HepG2 (cell line): Measurements from ENCODE around the gene USP32. TPM values are rescaled to one million over a fixed set of nuclear protein-coding genes. Genes with fewer than 3 reads are reported as not detected.

Source experiments
- CHD2 ChIP-seq: IDR thresholded peaks from 2 replicates; pipeline ENCODE4 v1.6.1; 2011; ENCODE audit warnings: low read depth, low read length, improper control_type of control experiment
- ETV5 ChIP-seq: IDR thresholded peaks from 2 replicates; pipeline ENCODE4 v1.6.1; 2018; ENCODE audit warnings: missing biosample characterization, missing genetic modification reagents, inconsistent platforms, borderline replicate concordance
- GATAD1 ChIP-seq: IDR thresholded peaks from 2 replicates; pipeline ENCODE4 v1.6.1; 2016; ENCODE audit warnings: missing genetic modification reagents, missing compliant biosample characterization
- HCFC1 ChIP-seq: fragments of 150-350 bp; IDR thresholded peaks from 2 replicates; pipeline ENCODE4 v1.6.1; 2014; ENCODE audit warnings: low read depth, low read length
- MIXL1 ChIP-seq: IDR thresholded peaks from 2 replicates; pipeline ENCODE4 v1.6.1; 2016
- NR2C2 ChIP-seq: sonication (generic); formaldehyde crosslinking; IDR thresholded peaks from 2 replicates; pipeline ENCODE4 v1.4.0; 2020; ENCODE audit warnings: missing genetic modification reagents, mild to moderate bottlenecking, moderate library complexity, borderline replicate concordance
- PAWR ChIP-seq: sonication (generic); formaldehyde crosslinking; IDR thresholded peaks from 2 replicates; pipeline ENCODE4 v1.4.0; 2020; ENCODE audit warnings: missing genetic modification reagents, mild to moderate bottlenecking, borderline replicate concordance
- SCMH1 ChIP-seq: sonication (generic); formaldehyde crosslinking; IDR thresholded peaks from 2 replicates; pipeline ENCODE4 v1.9.0; 2021; ENCODE audit warnings: missing genetic modification reagents, mild to moderate bottlenecking, borderline replicate concordance
- TEAD2 ChIP-seq: sonication (generic); formaldehyde crosslinking; IDR thresholded peaks from 2 replicates; pipeline ENCODE4 v1.9.0; 2021; ENCODE audit warnings: missing genetic modification reagents
- U2AF1 ChIP-seq: fragments of 200-400 bp; formaldehyde crosslinking; optimal IDR thresholded peaks from 2 replicates; pipeline ENCODE3; 2017; ENCODE audit warnings: mild to moderate bottlenecking, low read depth, low read length
- ZNF24 ChIP-seq: fragments of 450-650 bp; IDR thresholded peaks from 2 replicates; pipeline ENCODE4 v1.6.1; 2017; ENCODE audit warnings: antibody characterized with exemption, mild to moderate bottlenecking
- polyA plus RNA-seq, 8 experiments: library from polyadenylated mRNA; depleted of rRNA in 3 of 8; stranded (reverse) in 7 of 8; unstranded in 1 of 8; fragments of >200 nt; fragmentation: Illumina TruSeq in 4 of 8; extraction: Trizol in 4 of 8; gene quantifications; 2 replicates each; pipeline versions ENCODE4 v1.2.1 to v1.2.3, GENCODE V29; 2011 to 2016; ENCODE audit warnings: low read depth in 4 of 8, missing spikeins in 1 of 8, mixed read lengths in 1 of 8; ENCODE audit not compliant: insufficient read depth in 1 of 8
- total RNA-seq, 5 experiments: library from RNA; depleted of rRNA; stranded (reverse); fragments of >200 nt; fragmentation: Illumina TruSeq; extraction: Trizol; gene quantifications; 2 replicates each; pipeline ENCODE4 v1.2.3, GENCODE V29; 2016; ENCODE audit warnings: low read depth in 1 of 5
- TF ChIP-seq, protein P1 (sequence below): sonication (generic); formaldehyde crosslinking; IDR thresholded peaks from 2 replicates; pipeline ENCODE4 v1.4.0; 2020; ENCODE audit warnings: missing genetic modification reagents, borderline replicate concordance
- TF ChIP-seq, protein P2 (sequence below): sonication (generic); formaldehyde crosslinking; conservative IDR thresholded peaks from 2 replicates; pipeline ENCODE4 v1.4.0; 2020; ENCODE audit warnings: missing genetic modification reagents
- TF ChIP-seq, protein P3 (sequence below): sonication (generic); formaldehyde crosslinking; IDR thresholded peaks from 2 replicates; pipeline ENCODE4 v1.5.0; 2020; ENCODE audit warnings: mild to moderate bottlenecking, missing genetic modification reagents
- TF ChIP-seq, protein P4 (sequence below): sonication (generic); formaldehyde crosslinking; IDR thresholded peaks from 2 replicates; pipeline ENCODE4 v1.4.0; 2020; ENCODE audit warnings: missing genetic modification reagents
- TF ChIP-seq, protein P5 (sequence below): sonication (generic); formaldehyde crosslinking; IDR thresholded peaks from 2 replicates; pipeline ENCODE4 v1.8.1; 2023; ENCODE audit warnings: mild to moderate bottlenecking, inconsistent platforms, moderate library complexity, missing genetic modification reagents, borderline replicate concordance

Gene USP32
- total and polyA plus RNA-seq, 2 of the 13 experiments (the other 11 are each of a cell fraction or from before 2014, with no cell fraction given): 24.9 to 39.9 TPM

DNA sequence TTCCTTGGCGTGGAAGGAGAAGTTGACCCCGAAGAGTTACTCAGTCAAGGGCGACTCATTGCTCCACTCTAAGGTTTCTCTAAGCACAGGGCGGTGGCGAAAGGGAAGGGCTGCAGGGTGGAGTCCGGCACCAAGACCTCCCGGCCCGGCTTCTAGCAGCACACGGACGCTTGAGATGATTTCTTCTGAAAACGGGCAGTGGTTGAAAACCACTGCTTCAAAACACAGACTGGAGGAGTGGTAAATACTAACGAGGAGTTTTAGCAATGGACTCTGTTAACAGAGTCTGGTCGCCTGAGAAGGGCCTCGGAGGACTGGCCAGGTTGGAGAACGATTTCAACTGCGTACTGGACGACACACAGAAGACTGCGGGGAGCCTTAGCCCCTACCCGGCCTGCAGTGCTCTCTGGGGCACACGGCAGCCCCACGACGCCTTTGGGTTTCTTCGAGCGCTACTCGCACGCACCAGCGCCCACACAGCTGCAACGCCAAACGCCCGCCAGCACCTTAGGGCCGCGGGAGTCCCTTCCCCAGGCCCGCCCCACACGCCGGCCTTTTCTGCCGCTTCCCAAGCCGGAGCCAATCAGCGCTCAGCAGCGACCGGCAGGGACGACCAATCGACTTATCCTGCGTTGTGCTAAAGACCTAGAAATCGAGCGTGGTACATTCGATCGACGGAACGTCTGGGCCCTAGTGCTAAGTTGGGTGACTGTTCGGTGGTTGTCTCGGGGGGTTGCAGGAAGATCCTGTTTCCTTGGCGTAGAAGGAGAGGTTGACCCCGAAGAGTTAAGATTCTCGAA lies 256.6 kb downstream of the USP32 start (continued):
- TF ChIP-seq, protein P1, sequence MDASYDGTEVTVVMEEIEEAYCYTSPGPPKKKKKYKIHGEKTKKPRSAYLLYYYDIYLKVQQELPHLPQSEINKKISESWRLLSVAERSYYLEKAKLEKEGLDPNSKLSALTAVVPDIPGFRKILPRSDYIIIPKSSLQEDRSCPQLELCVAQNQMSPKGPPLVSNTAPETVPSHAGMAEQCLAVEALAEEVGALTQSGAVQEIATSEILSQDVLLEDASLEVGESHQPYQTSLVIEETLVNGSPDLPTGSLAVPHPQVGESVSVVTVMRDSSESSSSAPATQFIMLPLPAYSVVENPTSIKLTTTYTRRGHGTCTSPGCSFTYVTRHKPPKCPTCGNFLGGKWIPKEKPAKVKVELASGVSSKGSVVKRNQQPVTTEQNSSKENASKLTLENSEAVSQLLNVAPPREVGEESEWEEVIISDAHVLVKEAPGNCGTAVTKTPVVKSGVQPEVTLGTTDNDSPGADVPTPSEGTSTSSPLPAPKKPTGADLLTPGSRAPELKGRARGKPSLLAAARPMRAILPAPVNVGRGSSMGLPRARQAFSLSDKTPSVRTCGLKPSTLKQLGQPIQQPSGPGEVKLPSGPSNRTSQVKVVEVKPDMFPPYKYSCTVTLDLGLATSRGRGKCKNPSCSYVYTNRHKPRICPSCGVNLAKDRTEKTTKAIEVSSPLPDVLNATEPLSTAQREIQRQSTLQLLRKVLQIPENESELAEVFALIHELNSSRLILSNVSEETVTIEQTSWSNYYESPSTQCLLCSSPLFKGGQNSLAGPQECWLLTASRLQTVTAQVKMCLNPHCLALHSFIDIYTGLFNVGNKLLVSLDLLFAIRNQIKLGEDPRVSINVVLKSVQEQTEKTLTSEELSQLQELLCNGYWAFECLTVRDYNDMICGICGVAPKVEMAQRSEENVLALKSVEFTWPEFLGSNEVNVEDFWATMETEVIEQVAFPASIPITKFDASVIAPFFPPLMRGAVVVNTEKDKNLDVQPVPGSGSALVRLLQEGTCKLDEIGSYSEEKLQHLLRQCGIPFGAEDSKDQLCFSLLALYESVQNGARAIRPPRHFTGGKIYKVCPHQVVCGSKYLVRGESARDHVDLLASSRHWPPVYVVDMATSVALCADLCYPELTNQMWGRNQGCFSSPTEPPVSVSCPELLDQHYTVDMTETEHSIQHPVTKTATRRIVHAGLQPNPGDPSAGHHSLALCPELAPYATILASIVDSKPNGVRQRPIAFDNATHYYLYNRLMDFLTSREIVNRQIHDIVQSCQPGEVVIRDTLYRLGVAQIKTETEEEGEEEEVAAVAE: no peak
- TF ChIP-seq SCMH1 (CRISPR knock-in tag) (no peak), U2AF1 (no peak), TEAD2 (CRISPR knock-in tag) (peak; percentile 93), ETV5 (CRISPR knock-in tag) (peak; percentile 36; the same call in 1 of the 2 replicates), NR2C2 (no peak), GATAD1 (CRISPR knock-in tag) (peak; percentile 87), PAWR (CRISPR knock-in tag) (no peak), HCFC1 (peak; percentile 34; the same call in 1 of the 2 replicates), CHD2 (0 out of 2 replicates have a peak, but pooled peaks have one; percentile 21), ZNF24 (no peak), MIXL1 (CRISPR knock-in tag) (0 out of 2 replicates have a peak, but pooled peaks have one; percentile 15)
- TF ChIP-seq, protein P2, sequence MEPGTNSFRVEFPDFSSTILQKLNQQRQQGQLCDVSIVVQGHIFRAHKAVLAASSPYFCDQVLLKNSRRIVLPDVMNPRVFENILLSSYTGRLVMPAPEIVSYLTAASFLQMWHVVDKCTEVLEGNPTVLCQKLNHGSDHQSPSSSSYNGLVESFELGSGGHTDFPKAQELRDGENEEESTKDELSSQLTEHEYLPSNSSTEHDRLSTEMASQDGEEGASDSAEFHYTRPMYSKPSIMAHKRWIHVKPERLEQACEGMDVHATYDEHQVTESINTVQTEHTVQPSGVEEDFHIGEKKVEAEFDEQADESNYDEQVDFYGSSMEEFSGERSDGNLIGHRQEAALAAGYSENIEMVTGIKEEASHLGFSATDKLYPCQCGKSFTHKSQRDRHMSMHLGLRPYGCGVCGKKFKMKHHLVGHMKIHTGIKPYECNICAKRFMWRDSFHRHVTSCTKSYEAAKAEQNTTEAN: peak; percentile 88
- TF ChIP-seq, protein P3, sequence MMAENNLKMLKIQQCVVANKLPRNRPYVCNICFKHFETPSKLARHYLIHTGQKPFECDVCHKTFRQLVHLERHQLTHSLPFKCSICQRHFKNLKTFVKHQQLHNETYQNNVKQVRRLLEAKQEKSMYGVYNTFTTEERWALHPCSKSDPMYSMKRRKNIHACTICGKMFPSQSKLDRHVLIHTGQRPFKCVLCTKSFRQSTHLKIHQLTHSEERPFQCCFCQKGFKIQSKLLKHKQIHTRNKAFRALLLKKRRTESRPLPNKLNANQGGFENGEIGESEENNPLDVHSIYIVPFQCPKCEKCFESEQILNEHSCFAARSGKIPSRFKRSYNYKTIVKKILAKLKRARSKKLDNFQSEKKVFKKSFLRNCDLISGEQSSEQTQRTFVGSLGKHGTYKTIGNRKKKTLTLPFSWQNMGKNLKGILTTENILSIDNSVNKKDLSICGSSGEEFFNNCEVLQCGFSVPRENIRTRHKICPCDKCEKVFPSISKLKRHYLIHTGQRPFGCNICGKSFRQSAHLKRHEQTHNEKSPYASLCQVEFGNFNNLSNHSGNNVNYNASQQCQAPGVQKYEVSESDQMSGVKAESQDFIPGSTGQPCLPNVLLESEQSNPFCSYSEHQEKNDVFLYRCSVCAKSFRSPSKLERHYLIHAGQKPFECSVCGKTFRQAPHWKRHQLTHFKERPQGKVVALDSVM: no peak
- TF ChIP-seq, protein P4, sequence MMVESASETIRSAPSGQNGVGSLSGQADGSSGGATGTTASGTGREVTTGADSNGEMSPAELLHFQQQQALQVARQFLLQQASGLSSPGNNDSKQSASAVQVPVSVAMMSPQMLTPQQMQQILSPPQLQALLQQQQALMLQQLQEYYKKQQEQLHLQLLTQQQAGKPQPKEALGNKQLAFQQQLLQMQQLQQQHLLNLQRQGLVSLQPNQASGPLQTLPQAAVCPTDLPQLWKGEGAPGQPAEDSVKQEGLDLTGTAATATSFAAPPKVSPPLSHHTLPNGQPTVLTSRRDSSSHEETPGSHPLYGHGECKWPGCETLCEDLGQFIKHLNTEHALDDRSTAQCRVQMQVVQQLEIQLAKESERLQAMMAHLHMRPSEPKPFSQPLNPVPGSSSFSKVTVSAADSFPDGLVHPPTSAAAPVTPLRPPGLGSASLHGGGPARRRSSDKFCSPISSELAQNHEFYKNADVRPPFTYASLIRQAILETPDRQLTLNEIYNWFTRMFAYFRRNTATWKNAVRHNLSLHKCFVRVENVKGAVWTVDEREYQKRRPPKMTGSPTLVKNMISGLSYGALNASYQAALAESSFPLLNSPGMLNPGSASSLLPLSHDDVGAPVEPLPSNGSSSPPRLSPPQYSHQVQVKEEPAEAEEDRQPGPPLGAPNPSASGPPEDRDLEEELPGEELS (CRISPR knock-in tag): peak; percentile 53; the same call in 1 of the 2 replicates
- TF ChIP-seq, protein P5, sequence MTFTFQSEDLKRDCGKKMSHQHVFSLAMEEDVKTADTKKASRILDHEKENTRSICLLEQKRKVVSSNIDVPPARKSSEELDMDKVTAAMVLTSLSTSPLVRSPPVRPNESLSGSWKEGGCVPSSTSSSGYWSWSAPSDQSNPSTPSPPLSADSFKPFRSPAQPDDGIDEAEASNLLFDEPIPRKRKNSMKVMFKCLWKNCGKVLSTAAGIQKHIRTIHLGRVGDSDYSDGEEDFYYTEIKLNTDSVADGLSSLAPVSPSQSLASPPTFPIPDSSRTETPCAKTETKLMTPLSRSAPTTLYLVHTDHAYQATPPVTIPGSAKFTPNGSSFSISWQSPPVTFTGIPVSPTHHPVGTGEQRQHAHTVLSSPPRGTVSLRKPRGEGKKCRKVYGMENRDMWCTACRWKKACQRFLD (CRISPR knock-in tag): peak; percentile 93
